ENCODE measurements around the gene CHL1. TPM values are rescaled to one million over a fixed set of nuclear protein-coding genes. Genes with fewer than 3 reads are reported as not detected.

Gene CHL1
- total RNA-seq, 1 experiment from 2014 or later: not detected

- H3F3A ChIP-seq (ENCODE audit: insufficient read depth, low read depth): no peaks in the 10 kb centered on the region
- no peaks in the 10 kb centered on the region for H3K9me2 ChIP-seq (ENCODE audit: insufficient read depth)
- DNase-seq: no peak
- H3K79me2 ChIP-seq (ENCODE audit: low read depth): no peaks in the 10 kb centered on the region
- no peaks in the 10 kb centered on the region for H3K9me3 ChIP-seq (ENCODE audit: insufficient read depth, low read depth)
- no peak overlapping the region for H3K4me3 ChIP-seq
- CTCF ChIA-PET: no interaction called here
- no peaks in the 10 kb centered on the region for H4K20me1 ChIP-seq (ENCODE audit: insufficient read depth)
- no peaks in the 10 kb centered on the region for H3K36me3 ChIP-seq (ENCODE audit: low read depth)
- intact Hi-C loops (cut with micrococcal nuclease; ENCODE audit: unreplicated experiment): no loop called here
- no peak for TF ChIP-seq CTCF (conservative IDR thresholded peaks at IDR 0.05)
- POLR2A ChIA-PET (ENCODE audit: unreplicated experiment): no interaction called here
- no peak overlapping the region for H3K4me2 ChIP-seq
- H3K27me3 ChIP-seq (ENCODE audit: insufficient read depth, low read depth): no peaks in the 10 kb centered on the region
- BruUV-seq (replicated peaks): no TSS peak
- H3K4me1 ChIP-seq (replicated peaks; ENCODE audit: insufficient read depth): no peaks in the 10 kb centered on the region
- no peak overlapping the region for H2AFZ ChIP-seq
- H3K27ac ChIP-seq: no peak overlapping the region
These were observed 84.1 kb downstream of the CHL1 start for GRCh38 chr3:280681-281080.

- H3K27ac ChIP-seq: no peak overlapping the region
- H3K27me3 ChIP-seq (ENCODE audit: insufficient read depth, low read depth): no peaks in the 10 kb centered on the region
- no TSS peak for BruUV-seq (replicated peaks)
- TF ChIP-seq EZH2 (IDR thresholded peaks at IDR 0.05; ENCODE audit: low read depth) (no peak), CTCF (conservative IDR thresholded peaks at IDR 0.05) (no peak)
- no peaks in the 10 kb centered on the region for H3F3A ChIP-seq (ENCODE audit: insufficient read depth, low read depth)
- H3K4me3 ChIP-seq: no peak overlapping the region
- no peaks in the 10 kb centered on the region for H3K4me1 ChIP-seq (replicated peaks; ENCODE audit: insufficient read depth)
- no peaks in the 10 kb centered on the region for H4K20me1 ChIP-seq (ENCODE audit: insufficient read depth)
- ChIA-PET POLR2A (ENCODE audit: unreplicated experiment) (no interaction called here), CTCF (no interaction called here)
- no peaks in the 10 kb centered on the region for H3K79me2 ChIP-seq (ENCODE audit: low read depth)
- H2AFZ ChIP-seq: no peak overlapping the region
- intact Hi-C loops (cut with micrococcal nuclease; ENCODE audit: unreplicated experiment): no loop called here
- no peaks in the 10 kb centered on the region for H3K9me3 ChIP-seq (ENCODE audit: insufficient read depth, low read depth)
- DNase-seq: no peak
- no peaks in the 10 kb centered on the region for H3K9me2 ChIP-seq (ENCODE audit: insufficient read depth)
- H3K36me3 ChIP-seq (ENCODE audit: low read depth): no peaks in the 10 kb centered on the region
- H3K4me2 ChIP-seq: no peak overlapping the region
These were observed 87.8 kb downstream of the CHL1 start for GRCh38 chr3:284322-284721.

- BruUV-seq (replicated peaks): no TSS peak
- CTCF ChIA-PET: no interaction called here
These were observed 91.9 kb downstream of the CHL1 start for GRCh38 chr3:288417-288816.

GRCh38 chr3:291028-291427 lies 94.5 kb downstream of the CHL1 start:
- DNase-seq: no peak
- Histone ChIP-seq H3K36me3 (ENCODE audit: low read depth) (no peaks in the 10 kb centered on the region), H3K4me3 (no peak overlapping the region), H3K4me1 (replicated peaks; ENCODE audit: insufficient read depth) (no peaks in the 10 kb centered on the region), H4K20me1 (ENCODE audit: insufficient read depth) (no peaks in the 10 kb centered on the region), H3K9me2 (ENCODE audit: insufficient read depth) (no peaks in the 10 kb centered on the region), H3K79me2 (ENCODE audit: low read depth) (no peaks in the 10 kb centered on the region), H3K27me3 (ENCODE audit: insufficient read depth, low read depth) (no peaks in the 10 kb centered on the region), H3K9me3 (ENCODE audit: insufficient read depth, low read depth) (no peaks in the 10 kb centered on the region), H2AFZ (no peak overlapping the region), H3K27ac (no peak overlapping the region), H3F3A (ENCODE audit: insufficient read depth, low read depth) (no peaks in the 10 kb centered on the region), H3K4me2 (no peak overlapping the region)
- no TSS peak for BruUV-seq (replicated peaks)
- ChIA-PET POLR2A (ENCODE audit: unreplicated experiment) (no interaction called here), CTCF (no interaction called here)
- intact Hi-C loops (cut with micrococcal nuclease; ENCODE audit: unreplicated experiment): no loop called here
- TF ChIP-seq EZH2 (IDR thresholded peaks at IDR 0.05; ENCODE audit: low read depth) (no peak), CTCF (conservative IDR thresholded peaks at IDR 0.05) (no peak)

More at GRCh38 chr3:288417-288816, 91.9 kb downstream of the CHL1 start:
- Histone ChIP-seq H4K20me1 (ENCODE audit: insufficient read depth) (no peaks in the 10 kb centered on the region), H3K4me3 (no peak overlapping the region), H3K9me3 (ENCODE audit: insufficient read depth, low read depth) (no peaks in the 10 kb centered on the region), H2AFZ (no peak overlapping the region), H3K4me1 (replicated peaks; ENCODE audit: insufficient read depth) (no peaks in the 10 kb centered on the region), H3K27ac (no peak overlapping the region), H3F3A (ENCODE audit: insufficient read depth, low read depth) (no peaks in the 10 kb centered on the region), H3K9me2 (ENCODE audit: insufficient read depth) (no peaks in the 10 kb centered on the region), H3K36me3 (ENCODE audit: low read depth) (no peaks in the 10 kb centered on the region), H3K4me2 (no peak overlapping the region), H3K79me2 (ENCODE audit: low read depth) (no peaks in the 10 kb centered on the region), H3K27me3 (ENCODE audit: insufficient read depth, low read depth) (no peaks in the 10 kb centered on the region)
- no peak for TF ChIP-seq EZH2 (IDR thresholded peaks at IDR 0.05; ENCODE audit: low read depth)
- no peak for DNase-seq
- intact Hi-C loops (cut with micrococcal nuclease; ENCODE audit: unreplicated experiment): no loop called here
- POLR2A ChIA-PET (ENCODE audit: unreplicated experiment): interaction anchor here (0.7 kb wide), 1 partner anchor 9 kb away, joined by 3 read pairs; no protein-coding TSS in a partner anchor
